ENCODE measurements around the gene AEBP2. TPM values are rescaled to one million over a fixed set of nuclear protein-coding genes. Genes with fewer than 3 reads are reported as not detected.
"Not testable (repeated sequence)": the region's sequence is repeated elsewhere in the genome, so short reads cannot be mapped to it uniquely, and the experiment has no call there.

The AEBP2 gene
- total RNA-seq, 2 experiments from 2014 or later = 48.8 to 50.6 TPM

DNA sequence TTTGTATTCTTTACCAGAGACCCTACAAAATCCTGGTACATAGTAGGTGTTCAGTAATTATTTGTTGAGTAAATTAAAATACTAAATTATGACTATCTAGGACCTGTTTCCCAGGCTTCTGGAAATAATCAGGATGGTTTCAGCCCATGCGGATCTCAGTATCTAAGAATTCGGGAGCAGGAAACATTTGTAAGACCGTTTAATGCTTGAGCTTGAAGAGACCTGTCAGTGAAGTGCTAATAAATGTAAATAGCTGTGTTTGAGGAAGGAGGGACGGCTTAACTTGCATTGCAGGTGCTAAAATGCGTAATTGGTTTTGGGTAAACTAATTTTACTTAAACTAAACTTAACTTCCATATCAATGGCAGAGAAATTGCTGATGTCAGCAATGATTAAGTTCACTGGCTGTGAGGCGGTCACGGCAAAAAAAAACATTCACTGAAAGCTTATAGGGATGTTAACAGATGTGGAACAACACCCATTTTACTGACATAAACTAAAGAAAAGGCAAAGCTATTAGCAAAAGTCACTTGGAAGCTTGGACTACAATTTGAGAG is 28.6 kb upstream of the AEBP2 start:
- no peaks in the 10 kb centered on the region for H3K27me3 Mint-ChIP-seq
- CTCF ChIA-PET = interaction anchor here (1.6 kb wide), 1 partner anchor 162 kb away, joined by 3 read pairs; no protein-coding TSS in a partner anchor
- no peaks in the 10 kb centered on the region for H3K36me3 Mint-ChIP-seq (ENCODE audit: low read depth)
- no peaks in the 10 kb centered on the region for H3K9me3 Mint-ChIP-seq
- POLR2A ChIA-PET = interaction anchor here (1.2 kb wide), 1 partner anchor 21 kb away, joined by 3 read pairs; no protein-coding TSS in a partner anchor
- no peak overlapping the region for H3K4me3 Mint-ChIP-seq
- no peaks in the 10 kb centered on the region for H3K4me1 Mint-ChIP-seq
- no peak overlapping the region for H3K27ac Mint-ChIP-seq
- no peak for DNase-seq

- no peak for DNase-seq
- ChIA-PET CTCF (interaction anchor here (1.6 kb wide), 1 partner anchor 161 kb away, joined by 3 read pairs; no protein-coding TSS in a partner anchor), POLR2A (interaction anchor here (1.2 kb wide), 1 partner anchor 20 kb away, joined by 3 read pairs; no protein-coding TSS in a partner anchor)
- Mint-ChIP-seq H3K36me3 (ENCODE audit: low read depth) (no peaks in the 10 kb centered on the region), H3K4me3 (no peak overlapping the region), H3K4me1 (no peaks in the 10 kb centered on the region), H3K27ac (no peak overlapping the region), H3K27me3 (no peaks in the 10 kb centered on the region), H3K9me3 (no peaks in the 10 kb centered on the region)
These were observed 27.8 kb upstream of the AEBP2 start for GRCh38 chr12:19411234-19412204.

GRCh38 chr12:19412844-19413243 is 26.4 kb upstream of the AEBP2 start:
- Mint-ChIP-seq H3K9me3 (no peaks in the 10 kb centered on the region), H3K27me3 (no peaks in the 10 kb centered on the region), H3K4me3 (no peak overlapping the region), H3K36me3 (ENCODE audit: low read depth) (no peaks in the 10 kb centered on the region), H3K27ac (no peak overlapping the region), H3K4me1 (peaks cover 3% of the 10 kb centered on the region)
- no peak for DNase-seq
- ChIA-PET CTCF (no interaction called here), POLR2A (no interaction called here)

DNA sequence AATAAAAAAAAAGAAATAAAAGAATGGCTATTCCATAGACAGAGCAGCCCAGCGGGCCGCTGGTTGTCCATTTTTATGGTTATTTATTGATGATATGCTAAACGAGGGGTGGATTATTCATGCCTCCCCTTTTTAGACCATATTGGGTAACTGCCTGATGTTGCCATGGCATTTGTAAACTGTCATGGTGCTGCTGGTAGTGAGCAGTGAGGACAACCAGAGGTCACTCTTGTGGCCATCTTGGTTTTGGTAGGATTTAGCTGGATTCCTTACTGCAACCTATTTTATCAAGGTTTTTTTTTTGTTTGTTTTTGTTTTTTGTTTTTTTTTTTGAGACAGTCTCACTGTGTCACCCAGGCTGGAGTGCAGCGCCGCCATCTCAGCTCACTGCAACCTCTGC is 25.7 kb upstream of the AEBP2 start:
- H3K9me3 Mint-ChIP-seq; H3K27ac Mint-ChIP-seq; CTCF ChIA-PET; H3K27me3 Mint-ChIP-seq; DNase-seq; POLR2A ChIA-PET; H3K4me1 Mint-ChIP-seq; H3K4me3 Mint-ChIP-seq; H3K36me3 Mint-ChIP-seq (ENCODE audit: low read depth): not testable (repeated sequence)

DNA sequence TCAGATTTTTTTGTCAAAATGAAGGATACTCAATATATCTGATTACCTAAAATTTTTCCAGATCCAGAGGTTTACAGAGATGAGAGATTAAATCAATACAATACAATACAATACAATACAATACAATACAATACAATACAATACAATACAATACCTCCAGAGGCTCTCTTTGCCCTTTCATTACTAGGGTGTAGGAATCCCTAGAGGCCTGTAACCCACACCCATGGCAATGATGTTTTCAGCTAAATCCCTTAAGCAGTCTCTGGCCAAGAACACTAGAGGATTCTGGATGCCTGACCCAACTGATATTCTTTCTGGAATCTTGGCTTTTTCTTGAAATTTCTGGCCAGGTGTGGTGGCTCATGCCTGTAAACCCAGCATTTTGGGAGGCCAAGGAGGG is 23.7 kb upstream of the AEBP2 start:
- Mint-ChIP-seq H3K27ac (no peak overlapping the region), H3K4me3 (no peak overlapping the region), H3K4me1 (peaks cover 3% of the 10 kb centered on the region), H3K27me3 (no peaks in the 10 kb centered on the region), H3K9me3 (no peaks in the 10 kb centered on the region), H3K36me3 (ENCODE audit: low read depth) (no peaks in the 10 kb centered on the region)
- no peak for DNase-seq
- ChIA-PET POLR2A (no interaction called here), CTCF (no interaction called here)

- no peaks in the 10 kb centered on the region for H3K27me3 Mint-ChIP-seq
- no peak overlapping the region for H3K4me3 Mint-ChIP-seq
- POLR2A ChIA-PET = no interaction called here
- H3K36me3 Mint-ChIP-seq (ENCODE audit: low read depth) = no peaks in the 10 kb centered on the region
- DNase-seq = no peak
- CTCF ChIA-PET = no interaction called here
- peaks cover 15% of the 10 kb centered on the region for H3K4me1 Mint-ChIP-seq
- H3K27ac Mint-ChIP-seq = no peak overlapping the region
- H3K9me3 Mint-ChIP-seq = no peaks in the 10 kb centered on the region
These were observed 20.2 kb upstream of the AEBP2 start for GRCh38 chr12:19419086-19419485.

DNA sequence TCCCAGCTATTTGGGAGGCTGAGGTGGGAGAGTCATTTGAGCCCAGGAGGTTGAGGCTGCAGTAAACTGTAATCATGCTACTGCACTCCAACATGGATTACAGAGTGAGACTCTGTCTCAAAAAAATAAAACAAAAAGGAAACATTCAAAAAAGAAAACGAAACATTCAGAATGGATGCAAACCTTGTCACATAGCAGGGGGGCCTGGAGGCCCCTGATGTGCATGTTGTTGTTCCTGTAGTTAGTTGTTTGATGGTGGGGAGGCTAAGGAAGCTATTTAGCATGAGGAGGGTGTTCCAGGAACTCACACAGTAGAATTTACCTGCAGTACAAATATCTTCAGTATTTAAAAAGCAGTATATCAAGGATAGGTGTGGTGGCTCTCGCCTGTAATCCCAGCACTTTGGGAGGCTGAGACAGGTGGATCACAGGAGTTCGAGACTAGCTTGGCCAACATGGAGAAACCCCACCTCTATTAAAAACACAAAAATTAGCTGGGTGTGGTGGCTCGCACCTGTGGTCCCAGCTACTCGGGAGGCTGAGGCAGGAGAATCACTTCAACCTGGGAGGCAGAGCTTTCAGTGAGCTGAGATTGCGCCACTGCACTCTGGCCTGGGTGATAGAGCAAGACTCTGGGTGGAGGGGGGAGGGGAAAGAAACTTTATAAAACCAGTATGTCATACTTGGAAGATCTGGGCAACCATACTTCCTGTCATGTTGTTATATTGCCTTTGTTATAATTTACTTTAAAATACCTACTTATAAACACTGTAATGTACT is 17.6 kb upstream of the AEBP2 start:
- Mint-ChIP-seq H3K4me1 (peaks cover 15% of the 10 kb centered on the region), H3K27me3 (no peaks in the 10 kb centered on the region), H3K9me3 (no peaks in the 10 kb centered on the region), H3K27ac (no peak overlapping the region), H3K4me3 (no peak overlapping the region), H3K36me3 (ENCODE audit: low read depth) (no peaks in the 10 kb centered on the region)
- DNase-seq = no peak
- POLR2A ChIA-PET = interaction anchor here (0.7 kb wide), 1 partner anchor 18 kb away, joined by 3 read pairs; no protein-coding TSS in a partner anchor
- CTCF ChIA-PET = no interaction called here

DNA sequence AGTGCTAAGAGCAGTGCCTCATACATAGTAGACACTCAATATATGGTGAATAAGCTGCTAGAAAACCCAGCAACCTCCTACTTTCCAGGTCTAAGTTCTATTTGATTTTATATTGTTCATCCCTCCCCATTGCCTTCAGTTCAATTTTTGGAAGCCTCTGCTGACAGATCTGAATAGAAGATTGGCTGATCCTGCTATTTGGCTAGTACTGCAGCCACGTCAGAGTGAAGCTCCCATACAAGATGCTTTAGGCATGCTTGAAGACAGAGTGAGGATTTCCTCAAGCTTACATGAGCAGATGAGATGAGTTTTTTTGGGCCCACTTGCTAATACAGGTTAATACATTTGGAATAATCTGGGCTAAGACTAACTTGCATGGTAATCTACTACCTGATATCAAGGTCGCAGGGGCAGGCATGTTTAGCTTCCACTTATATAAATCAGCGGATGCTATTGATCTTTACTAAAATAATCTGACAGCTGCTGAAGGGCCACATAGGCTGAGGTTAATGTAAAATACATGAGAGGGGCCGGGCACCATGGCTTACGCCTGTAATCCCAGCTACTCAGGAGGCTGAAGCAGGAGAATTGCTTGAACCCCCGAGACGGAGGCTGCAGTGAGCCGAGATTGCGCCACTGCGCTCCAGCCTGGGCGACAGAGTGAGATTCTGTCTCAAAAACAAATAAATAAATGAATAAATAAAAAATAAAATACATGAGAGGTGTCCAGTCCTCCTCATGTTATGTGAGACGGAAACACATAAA is 15.9 kb upstream of the AEBP2 start:
- no peak overlapping the region for H3K4me3 Mint-ChIP-seq
- H3K36me3 Mint-ChIP-seq (ENCODE audit: low read depth) = peaks cover 5% of the 10 kb centered on the region
- peaks cover 19% of the 10 kb centered on the region for H3K4me1 Mint-ChIP-seq
- H3K9me3 Mint-ChIP-seq = peaks cover 2% of the 10 kb centered on the region
- H3K27me3 Mint-ChIP-seq = no peaks in the 10 kb centered on the region
- H3K27ac Mint-ChIP-seq = no peak overlapping the region
- CTCF ChIA-PET = no interaction called here
- no peak for DNase-seq
- POLR2A ChIA-PET = interaction anchor here (1.1 to 1.2 kb wide), 2 partner anchors 9 to 17 kb away, joined by 3 read pairs; no protein-coding TSS in a partner anchor

DNA sequence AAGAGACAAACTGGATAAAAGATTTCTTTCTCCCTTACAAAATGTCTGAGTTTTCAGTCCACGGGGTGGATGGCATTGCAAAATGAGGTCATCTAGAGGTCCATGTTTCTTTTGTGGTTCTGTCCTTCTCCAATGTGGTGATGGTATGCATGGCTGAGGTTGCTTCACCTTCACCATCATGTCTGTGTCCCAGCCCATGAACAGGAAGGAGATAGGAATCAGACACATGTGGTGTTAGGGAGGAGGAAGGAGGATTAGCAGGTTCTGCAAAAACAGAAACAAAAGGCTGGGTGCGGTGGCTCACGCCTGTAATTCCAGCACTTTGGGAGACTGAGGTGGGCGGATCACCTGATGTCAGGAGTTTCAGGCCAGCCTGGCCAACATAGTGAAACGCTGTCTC is 11.0 kb upstream of the AEBP2 start:
- H3K27ac Mint-ChIP-seq = no peak overlapping the region
- H3K36me3 Mint-ChIP-seq (ENCODE audit: low read depth) = peaks cover 18% of the 10 kb centered on the region
- ChIA-PET CTCF (no interaction called here), POLR2A (interaction anchor here (1.2 kb wide), 1 partner anchor 12 kb away, joined by 3 read pairs; no protein-coding TSS in a partner anchor)
- peak; percentile 22 for DNase-seq
- H3K4me3 Mint-ChIP-seq = no peak overlapping the region
- no peaks in the 10 kb centered on the region for H3K27me3 Mint-ChIP-seq
- peaks cover 43% of the 10 kb centered on the region for H3K4me1 Mint-ChIP-seq
- peaks cover 10% of the 10 kb centered on the region for H3K9me3 Mint-ChIP-seq

DNA sequence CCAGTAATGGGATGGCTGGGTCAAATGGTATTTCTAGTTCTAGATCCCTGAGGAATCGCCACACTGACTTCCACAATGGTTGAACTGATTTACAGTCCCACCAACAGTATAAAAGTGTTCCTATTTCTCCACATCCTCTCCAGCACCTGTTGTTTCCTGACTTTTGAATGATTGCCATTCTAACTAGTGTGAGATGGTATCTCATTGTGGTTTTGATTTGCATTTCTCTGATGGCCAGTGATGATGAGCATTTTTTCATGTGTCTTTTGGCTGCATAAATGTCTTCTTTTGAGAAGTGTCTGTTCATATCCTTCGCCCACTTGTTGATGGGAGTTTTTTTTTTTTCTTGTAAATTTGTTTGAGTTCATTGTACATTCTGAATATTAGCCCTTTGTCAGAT is 9.8 kb upstream of the AEBP2 start:
- Mint-ChIP-seq H3K4me1 (peaks cover 48% of the 10 kb centered on the region), H3K36me3 (ENCODE audit: low read depth) (peaks cover 18% of the 10 kb centered on the region)
- H3K27me3 Mint-ChIP-seq, H3K4me3 Mint-ChIP-seq, H3K9me3 Mint-ChIP-seq, H3K27ac Mint-ChIP-seq, CTCF ChIA-PET, POLR2A ChIA-PET, DNase-seq: not testable (repeated sequence)

- ChIA-PET POLR2A (interaction anchor here (0.9 to 2.8 kb wide), 2 partner anchors 9 to 11 kb away, joined by 3 to 17 read pairs; partner anchors contain the start of gene AEBP2), CTCF (interaction anchor here (0.9 kb wide), 1 partner anchor 9 kb away, joined by 3 read pairs; the partner anchor contains the start of gene AEBP2)
- H3K4me1 Mint-ChIP-seq = peaks cover 61% of the 10 kb centered on the region
- no peak overlapping the region for H3K4me3 Mint-ChIP-seq
- H3K27ac Mint-ChIP-seq = peak overlapping the region; percentile 97
- H3K27me3 Mint-ChIP-seq = no peaks in the 10 kb centered on the region
- H3K9me3 Mint-ChIP-seq = peaks cover 10% of the 10 kb centered on the region
- DNase-seq = no peak
- H3K36me3 Mint-ChIP-seq (ENCODE audit: low read depth) = peaks cover 18% of the 10 kb centered on the region
These were observed 8.3 kb upstream of the AEBP2 start for GRCh38 chr12:19430988-19431387.

Data from activated CD4-positive, alpha-beta memory T cell treated with anti-CD3 and anti-CD28 coated beads, Interleukin-2, amount 10 ng/mL, durations not matched to agents 7 days and 5 days (primary cell).